Loucy (cell line): ENCODE data around the gene CLIC3.
A peak's percentile ranks its signal among the peaks of the same experiment; 100 is the strongest.

Source experiments
- H2AFZ ChIP-seq: fragments of 200-600 bp; sonication (generic); 2 replicates; pipeline ENCODE4 v1.6.0; 2016; ENCODE audit warnings: antibody characterized with exemption, mild to moderate bottlenecking, low read length, moderate library complexity
- H3F3A ChIP-seq: fragments of 200-600 bp; 2 replicates; pipeline ENCODE4 v1.6.0; 2016; ENCODE audit warnings: antibody characterized with exemption, low read depth, mild to moderate bottlenecking
- H3K27me3 ChIP-seq: fragments of 200-600 bp; sonication (generic); 2 replicates; pipeline ENCODE4 v1.6.1; 2014; ENCODE audit warnings: low read length, mild to moderate bottlenecking; ENCODE audit not compliant: insufficient read depth, poor library complexity, severe bottlenecking
- H3K36me3 ChIP-seq: fragments of 200-600 bp; sonication (generic); 2 replicates; pipeline ENCODE4 v1.6.1; 2016; ENCODE audit warnings: low read length; ENCODE audit not compliant: insufficient read depth
- H3K4me1 ChIP-seq: fragments of 200-600 bp; sonication (generic); 2 replicates; pipeline ENCODE4 v1.5.1; 2014; ENCODE audit warnings: low read length, mild to moderate bottlenecking; ENCODE audit not compliant: insufficient read depth, poor library complexity, severe bottlenecking
- H3K4me2 ChIP-seq: fragments of 200-600 bp; sonication (generic); 2 replicates; pipeline ENCODE4 v1.6.0; 2014; ENCODE audit warnings: antibody characterized with exemption, low read length, low read depth, mild to moderate bottlenecking; ENCODE audit not compliant: poor library complexity, severe bottlenecking
- H3K4me3 ChIP-seq: fragments of 200-600 bp; sonication (generic); 2 replicates; pipeline ENCODE4 v1.5.1; 2014; ENCODE audit warnings: low read length, mild to moderate bottlenecking, mixed read lengths; ENCODE audit not compliant: poor library complexity, severe bottlenecking
- H3K79me2 ChIP-seq: fragments of 200-600 bp; sonication (generic); 2 replicates; pipeline ENCODE4 v1.6.1; 2014; ENCODE audit warnings: low read length; ENCODE audit not compliant: insufficient read depth
- H3K9ac ChIP-seq: fragments of 200-600 bp; sonication (generic); 2 replicates; pipeline ENCODE4 v1.6.0; 2014; ENCODE audit warnings: mild to moderate bottlenecking, low read depth, low read length, moderate library complexity; ENCODE audit not compliant: poor library complexity, severe bottlenecking
- H3K9me2 ChIP-seq: fragments of 200-600 bp; sonication (generic); replicated peaks from 2 replicates; pipeline ENCODE4 v1.6.1; 2016; ENCODE audit warnings: low read depth, low read length, mixed read lengths
- H3K9me3 ChIP-seq: fragments of 200-600 bp; sonication (generic); 2 replicates; pipeline ENCODE4 v1.6.1; 2014; ENCODE audit warnings: mild to moderate bottlenecking, antibody characterized with exemption, low read length, low read depth; ENCODE audit not compliant: insufficient read depth
- H4K20me1 ChIP-seq: fragments of 200-600 bp; sonication (generic); 2 replicates; pipeline ENCODE4 v1.6.0; 2014; ENCODE audit warnings: antibody characterized with exemption, low read length, mild to moderate bottlenecking; ENCODE audit not compliant: insufficient read depth, poor library complexity, severe bottlenecking
- CTCF ChIP-seq: fragments of 200-600 bp; sonication (generic); conservative IDR thresholded peaks from 2 replicates; pipeline ENCODE4 v1.5.1; 2014; ENCODE audit warnings: mild to moderate bottlenecking, antibody characterized with exemption, low read length
- EZH2phosphoT487 ChIP-seq: fragments of 200-600 bp; IDR thresholded peaks from 2 replicates; pipeline ENCODE4 v1.6.1; 2018; ENCODE audit warnings: antibody characterized with exemption, mild to moderate bottlenecking, moderate library complexity, borderline replicate concordance

CLIC3 gene

GRCh38 chr9:136995772-136996311, 526 bp downstream of the CLIC3 start:
- H3F3A ChIP-seq = no peaks in the 10 kb centered on the region
- no peak overlapping the region for H2AFZ ChIP-seq
- no peaks in the 10 kb centered on the region for H3K9me3 ChIP-seq
- H3K36me3 ChIP-seq = no peaks in the 10 kb centered on the region
- H3K79me2 ChIP-seq = peaks cover 18% of the 10 kb centered on the region
- no peaks in the 10 kb centered on the region for H3K9me2 ChIP-seq
- H3K4me1 ChIP-seq = peaks cover 18% of the 10 kb centered on the region
- peak overlapping the region; percentile 17 for H3K9ac ChIP-seq
- H3K27me3 ChIP-seq = no peaks in the 10 kb centered on the region
- peaks cover 12% of the 10 kb centered on the region for H4K20me1 ChIP-seq
- TF ChIP-seq CTCF (no peak), EZH2phosphoT487 (no peak)
- H3K4me2 ChIP-seq = no peak overlapping the region
- H3K4me3 ChIP-seq = no peak overlapping the region

GRCh38 chr9:136995362-136995761, 1.0 kb downstream of the CLIC3 start:
- no peak overlapping the region for H3K4me2 ChIP-seq
- H4K20me1 ChIP-seq = peaks cover 12% of the 10 kb centered on the region
- H3K9ac ChIP-seq = no peak overlapping the region
- H3K9me2 ChIP-seq = no peaks in the 10 kb centered on the region
- H3K9me3 ChIP-seq = no peaks in the 10 kb centered on the region
- H2AFZ ChIP-seq = no peak overlapping the region
- peaks cover 18% of the 10 kb centered on the region for H3K79me2 ChIP-seq
- H3K27me3 ChIP-seq = no peaks in the 10 kb centered on the region
- H3K4me1 ChIP-seq = peaks cover 18% of the 10 kb centered on the region
- H3K4me3 ChIP-seq = no peak overlapping the region
- H3F3A ChIP-seq = no peaks in the 10 kb centered on the region
- TF ChIP-seq EZH2phosphoT487 (no peak), CTCF (no peak)
- H3K36me3 ChIP-seq = no peaks in the 10 kb centered on the region

GRCh38 chr9:136994888-136995230, 1.5 kb downstream of the CLIC3 start:
- no peak overlapping the region for H3K4me3 ChIP-seq
- H3K4me1 ChIP-seq = peaks cover 15% of the 10 kb centered on the region
- no peaks in the 10 kb centered on the region for H3K27me3 ChIP-seq
- no peak overlapping the region for H3K4me2 ChIP-seq
- peaks cover 18% of the 10 kb centered on the region for H3K79me2 ChIP-seq
- H3K9me2 ChIP-seq = no peaks in the 10 kb centered on the region
- H3K36me3 ChIP-seq = no peaks in the 10 kb centered on the region
- no peak overlapping the region for H3K9ac ChIP-seq
- TF ChIP-seq CTCF (no peak), EZH2phosphoT487 (no peak)
- no peaks in the 10 kb centered on the region for H3F3A ChIP-seq
- no peaks in the 10 kb centered on the region for H3K9me3 ChIP-seq
- H4K20me1 ChIP-seq = peaks cover 12% of the 10 kb centered on the region
- H2AFZ ChIP-seq = no peak overlapping the region
